NB4 (cell line): ENCODE data around the gene RPS6KA2.

ENCODE experiments used
- CTCF ChIP-seq: IDR thresholded peaks from one replicate; pipeline ENCODE4 v1.5.1; 2012; ENCODE audit warnings: low read depth, low read length
- POLR2A ChIP-seq: IDR thresholded peaks from 2 replicates; pipeline ENCODE4 v1.6.1; 2011; ENCODE audit warnings: mild to moderate bottlenecking; ENCODE audit not compliant: insufficient read length; ENCODE audit errors: extremely low read depth

- TF ChIP-seq CTCF (no peak), POLR2A (no peak)
These were observed 45.1 kb upstream of the RPS6KA2 start for GRCh38 chr6:166672146-166672545.
